Activated naive CD4-positive, alpha-beta T cell treated with anti-CD3 and anti-CD28 coated beads for 36 hours (primary cell): ENCODE results near the gene CD63. TPM values are rescaled to one million over a fixed set of nuclear protein-coding genes. Genes with fewer than 3 reads are reported as not detected.

Experiments used
- CTCF ChIA-PET: fragments of 350-600 bp; sonication (Branson Sonifier 250); formaldehyde crosslinking; loops from one replicate; lab custom pipeline; 2021; ENCODE audit warnings: antibody characterized with exemption; lab: Charles Lee
- DNase-seq: peaks from one replicate; pipeline ENCODE4 v3.0.0-alpha.2; 2020
- H3K27ac Mint-ChIP-seq: one replicate; pipeline ENCODE4 v1.8.0; 2021; ENCODE audit warnings: mild to moderate bottlenecking, mixed read lengths
- H3K27me3 Mint-ChIP-seq: one replicate; pipeline ENCODE4 v1.8.0; 2021; ENCODE audit warnings: low read depth, mixed read lengths
- H3K36me3 Mint-ChIP-seq: one replicate; pipeline ENCODE4 v1.8.0; 2021; ENCODE audit warnings: low read depth, mixed read lengths
- H3K4me1 Mint-ChIP-seq: one replicate; pipeline ENCODE4 v1.8.0; 2021; ENCODE audit warnings: low read depth, mixed read lengths
- H3K4me3 Mint-ChIP-seq: one replicate; pipeline ENCODE4 v1.8.0; 2021; ENCODE audit warnings: mild to moderate bottlenecking, moderate library complexity, mixed read lengths
- H3K9me3 Mint-ChIP-seq: one replicate; pipeline ENCODE4 v1.8.0; 2021; ENCODE audit warnings: mixed read lengths
- intact Hi-C: fragments of 100-400 bp; cut with micrococcal nuclease; formaldehyde crosslinking; loops from one replicate; pipeline ENCODE4 v1.15.1; 2023
- total RNA-seq, 2 experiments: library from RNA; stranded (reverse); gene quantifications; one replicate each; pipeline ENCODE4 v1.2.3, GENCODE V29; 2021

The CD63 gene
- total RNA-seq, 2 experiments from 2014 or later, result 62.3 to 73.6 TPM

DNA sequence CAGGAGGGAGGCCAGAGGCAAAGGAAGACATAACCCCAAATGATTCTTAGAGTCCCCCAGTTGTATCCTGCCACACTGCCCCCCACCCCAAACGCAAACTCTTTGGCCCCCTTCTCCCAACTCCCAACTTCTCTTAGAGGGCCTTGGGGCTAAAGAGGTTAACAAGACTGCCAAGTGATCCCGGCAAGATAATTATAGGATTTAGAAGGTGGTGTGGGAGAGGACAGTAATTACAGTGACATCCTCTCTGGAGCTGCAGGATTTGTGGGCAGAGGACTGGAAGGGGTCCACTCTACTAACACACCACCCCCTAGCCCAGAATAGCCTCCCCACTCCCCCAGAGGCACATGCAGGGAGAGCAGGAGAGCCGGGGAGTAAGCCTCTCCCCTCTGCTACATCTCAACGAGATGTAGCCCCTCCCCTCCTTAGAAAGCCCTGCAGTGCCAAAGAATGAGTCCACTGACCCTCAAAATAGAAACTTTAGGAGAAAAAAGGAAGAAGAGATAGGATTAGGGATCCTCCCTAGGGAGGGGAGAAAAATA, 8.8 kb upstream of the CD63 start:
- DNase-seq, result no peak
- CTCF ChIA-PET, result interaction anchor here (0.6 to 4.6 kb wide), 57 partner anchors 8 to 549 kb away, joined by 3 to 36 read pairs (median 5); partner anchors contain the start of genes BLOC1S1, CD63, DNAJC14 and ITGA7
- intact Hi-C loops, result loop anchor here (1.0 to 10.0 kb wide), 16 partner anchors 8 to 548 kb away; partner anchors contain the start of genes BLOC1S1, CD63, NABP2 and PA2G4

DNA sequence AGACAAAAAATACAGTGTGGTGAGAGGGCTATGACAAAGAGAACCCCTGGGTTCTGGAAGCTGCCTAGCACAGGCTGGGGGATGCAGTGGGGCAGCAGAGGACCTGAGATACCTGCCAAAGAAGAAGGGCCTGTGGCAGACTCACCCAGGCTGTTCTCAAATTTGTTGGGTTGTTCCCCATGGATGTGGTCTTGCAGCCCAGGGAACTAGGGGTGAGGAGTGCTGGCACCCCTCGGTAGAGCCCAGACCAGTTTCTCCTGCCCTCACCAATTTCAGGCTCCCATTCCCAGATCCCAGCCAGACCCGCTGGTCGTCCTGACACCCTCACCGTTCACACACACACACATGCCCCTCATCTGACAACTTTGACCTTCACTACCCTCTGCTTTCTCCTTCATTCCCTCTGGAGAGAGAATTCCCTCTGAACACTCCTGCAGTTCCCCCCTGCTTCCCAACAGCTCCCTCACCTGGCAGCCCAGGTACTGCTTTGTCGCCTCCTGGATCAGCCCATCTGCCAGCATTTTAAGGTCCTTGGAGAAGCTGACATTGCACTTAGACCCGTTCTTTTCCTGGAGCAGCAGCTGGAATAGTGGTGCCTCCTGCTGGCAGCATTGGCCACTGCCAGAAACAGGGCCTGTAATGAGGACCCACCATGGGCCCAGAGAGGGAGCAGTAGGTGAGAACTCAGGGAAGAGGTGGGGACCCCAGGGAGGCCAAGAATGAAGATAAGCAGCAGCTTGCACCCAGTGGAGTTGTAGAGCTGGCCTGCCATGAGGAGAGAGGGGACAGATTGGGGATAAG, 8.2 kb upstream of the CD63 start:
- peak overlapping the region; percentile 25 for H3K4me3 Mint-ChIP-seq

More for the DNA sequence above, 8.8 kb upstream of the CD63 start:
- H3K9me3 Mint-ChIP-seq, result no peaks in the 10 kb centered on the region
- H3K27me3 Mint-ChIP-seq, result no peaks in the 10 kb centered on the region
- H3K27ac Mint-ChIP-seq, result peak overlapping the region; percentile 82
- no peaks in the 10 kb centered on the region for H3K36me3 Mint-ChIP-seq
- peak overlapping the region; percentile 75 for H3K4me3 Mint-ChIP-seq
- peaks cover 21% of the 10 kb centered on the region for H3K4me1 Mint-ChIP-seq

DNA sequence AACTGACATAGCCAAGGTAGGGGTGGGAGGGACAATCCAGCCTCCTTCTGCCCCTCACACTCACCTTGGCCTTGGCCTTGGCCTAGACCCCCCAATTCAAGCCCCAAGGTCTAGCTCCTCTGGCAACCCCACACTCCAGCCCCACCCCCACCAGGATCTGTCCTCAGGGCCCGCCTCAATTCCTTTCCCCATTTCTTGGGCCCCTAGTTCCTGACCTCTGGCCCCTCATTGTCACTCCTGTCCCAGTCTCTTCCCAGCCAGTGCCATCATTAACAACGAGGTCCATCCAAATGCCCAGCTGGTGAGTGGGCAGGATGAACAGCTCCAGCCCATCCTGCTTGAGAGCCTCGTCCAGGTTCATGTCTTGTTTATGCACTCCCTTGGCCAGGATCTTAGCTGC, 7.3 kb upstream of the CD63 start:
- intact Hi-C loops, result loop anchor here (10.0 kb wide), 1 partner anchor 449 kb away; the partner anchor contains the start of gene SMARCC2
- CTCF ChIA-PET, result interaction anchor here (0.9 to 3.4 kb wide), 3 partner anchors 11 to 239 kb away, joined by 3 to 11 read pairs (median 10); partner anchors contain the start of gene ITGA7
- H3K9me3 Mint-ChIP-seq, result no peaks in the 10 kb centered on the region
- no peak overlapping the region for H3K4me3 Mint-ChIP-seq
- no peak overlapping the region for H3K27ac Mint-ChIP-seq
- H3K27me3 Mint-ChIP-seq, result no peaks in the 10 kb centered on the region
- H3K4me1 Mint-ChIP-seq, result peaks cover 18% of the 10 kb centered on the region
- H3K36me3 Mint-ChIP-seq, result no peaks in the 10 kb centered on the region
- DNase-seq, result no peak

More for the DNA sequence above, 8.2 kb upstream of the CD63 start:
- peak; percentile 84 for DNase-seq
- Mint-ChIP-seq H3K27ac (peak overlapping the region; percentile 60), H3K4me1 (peaks cover 18% of the 10 kb centered on the region), H3K27me3 (no peaks in the 10 kb centered on the region), H3K9me3 (no peaks in the 10 kb centered on the region), H3K36me3 (no peaks in the 10 kb centered on the region)
- CTCF ChIA-PET, result interaction anchor here (0.6 to 4.6 kb wide), 29 partner anchors 7 to 548 kb away, joined by 3 to 36 read pairs (median 7); partner anchors contain the start of genes BLOC1S1, CD63, DNAJC14 and ITGA7
- intact Hi-C loops, result loop anchor here (1.0 to 10.0 kb wide), 5 partner anchors 13 to 548 kb away; partner anchors contain the start of gene SMARCC2

DNA sequence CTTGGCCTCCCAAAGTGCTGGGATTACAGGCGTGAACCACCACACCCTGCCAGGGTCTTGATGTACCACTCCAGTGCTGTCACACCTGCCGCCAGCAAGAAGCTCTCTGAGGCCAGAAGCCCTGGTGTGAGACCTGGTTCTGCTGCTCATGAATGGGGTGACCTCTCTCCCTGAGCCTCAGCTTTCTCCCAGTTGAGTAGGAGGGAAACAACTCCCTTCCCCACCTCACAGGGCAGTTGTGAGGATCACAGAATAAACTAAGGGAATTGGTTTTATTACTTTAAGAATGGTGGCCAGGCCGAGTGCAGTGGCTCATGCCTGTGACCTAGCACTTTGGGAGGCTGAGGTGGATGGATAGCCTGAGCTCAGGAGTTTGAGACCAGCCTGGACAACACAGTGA, 5.8 kb upstream of the CD63 start:
- intact Hi-C loops, result loop anchor here (10.0 kb wide), 1 partner anchor 450 kb away; the partner anchor contains the start of gene SMARCC2
- H3K4me1 Mint-ChIP-seq, result peaks cover 27% of the 10 kb centered on the region
- no peaks in the 10 kb centered on the region for H3K36me3 Mint-ChIP-seq
- no peaks in the 10 kb centered on the region for H3K27me3 Mint-ChIP-seq
- no peak for DNase-seq
- no peak overlapping the region for H3K27ac Mint-ChIP-seq
- CTCF ChIA-PET, result interaction anchor here (0.5 to 3.4 kb wide), 6 partner anchors 10 to 335 kb away, joined by 3 to 11 read pairs (median 4); no protein-coding TSS in a partner anchor
- no peaks in the 10 kb centered on the region for H3K9me3 Mint-ChIP-seq
- H3K4me3 Mint-ChIP-seq, result no peak overlapping the region

DNA sequence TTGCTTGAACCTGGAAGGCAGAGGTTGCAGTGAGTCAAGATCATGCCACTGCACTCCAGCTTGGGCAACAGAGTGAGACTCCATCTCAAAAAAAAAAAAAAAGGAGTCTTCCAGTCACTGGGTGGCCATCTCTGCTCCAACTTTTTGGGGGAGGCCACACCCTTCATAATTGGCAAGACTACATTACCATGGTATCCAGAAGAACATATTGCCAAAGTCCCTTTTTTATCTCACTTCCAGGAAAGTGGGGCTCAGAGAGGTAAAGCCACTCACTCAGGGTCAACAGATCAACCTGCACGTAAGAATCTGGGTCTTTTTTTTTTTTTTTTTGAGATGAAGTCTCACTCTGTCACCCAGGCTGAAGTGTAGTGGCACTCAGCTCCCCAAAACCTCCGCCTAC, 5.0 kb upstream of the CD63 start:
- Mint-ChIP-seq H3K4me3 (no peak overlapping the region), H3K27me3 (no peaks in the 10 kb centered on the region), H3K4me1 (peaks cover 29% of the 10 kb centered on the region), H3K27ac (no peak overlapping the region), H3K9me3 (no peaks in the 10 kb centered on the region), H3K36me3 (no peaks in the 10 kb centered on the region)
- CTCF ChIA-PET, result interaction anchor here (0.6 to 3.4 kb wide), 3 partner anchors 9 to 336 kb away, joined by 3 to 11 read pairs (median 3); no protein-coding TSS in a partner anchor
- DNase-seq, result no peak
- intact Hi-C loops, result loop anchor here (10.0 kb wide), 1 partner anchor 451 kb away; the partner anchor contains the start of gene SMARCC2

DNA sequence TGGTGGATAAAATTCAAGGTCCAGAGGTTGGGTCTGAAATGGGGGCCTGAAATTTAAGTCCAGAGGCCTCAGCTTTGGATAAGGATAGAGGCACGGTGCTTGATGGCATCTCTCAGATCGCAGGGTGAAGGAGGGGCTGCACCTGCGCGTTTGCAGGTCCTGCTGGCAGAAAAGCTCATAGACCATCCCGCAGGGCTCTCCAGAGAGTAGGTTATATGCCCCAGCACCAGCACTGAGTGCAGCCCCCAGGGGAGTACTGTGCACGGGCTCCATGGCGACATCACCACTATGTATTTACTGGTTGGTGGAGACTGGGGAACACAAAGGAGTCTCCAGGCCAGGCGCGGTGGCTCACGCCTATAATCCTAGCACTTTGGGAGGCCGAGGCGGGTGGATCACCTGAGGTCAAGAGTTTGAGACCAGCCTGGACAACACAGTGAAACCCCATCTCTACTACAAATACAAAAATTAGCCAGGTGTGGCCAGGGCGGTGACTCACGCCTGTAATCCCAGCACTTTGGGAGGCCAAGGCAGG, 4.3 kb upstream of the CD63 start:
- intact Hi-C loops, result loop anchor here (10.0 kb wide), 1 partner anchor 452 kb away; the partner anchor contains the start of gene SMARCC2
- CTCF ChIA-PET, result interaction anchor here (0.7 to 3.4 kb wide), 2 partner anchors 8 to 9 kb away, joined by 3 to 11 read pairs; no protein-coding TSS in a partner anchor
- no peaks in the 10 kb centered on the region for H3K36me3 Mint-ChIP-seq
- H3K9me3 Mint-ChIP-seq, result no peaks in the 10 kb centered on the region
- H3K4me3 Mint-ChIP-seq, result no peak overlapping the region
- H3K27me3 Mint-ChIP-seq, result no peaks in the 10 kb centered on the region
- H3K4me1 Mint-ChIP-seq, result peaks cover 26% of the 10 kb centered on the region
- H3K27ac Mint-ChIP-seq, result no peak overlapping the region
- no peak for DNase-seq

DNA sequence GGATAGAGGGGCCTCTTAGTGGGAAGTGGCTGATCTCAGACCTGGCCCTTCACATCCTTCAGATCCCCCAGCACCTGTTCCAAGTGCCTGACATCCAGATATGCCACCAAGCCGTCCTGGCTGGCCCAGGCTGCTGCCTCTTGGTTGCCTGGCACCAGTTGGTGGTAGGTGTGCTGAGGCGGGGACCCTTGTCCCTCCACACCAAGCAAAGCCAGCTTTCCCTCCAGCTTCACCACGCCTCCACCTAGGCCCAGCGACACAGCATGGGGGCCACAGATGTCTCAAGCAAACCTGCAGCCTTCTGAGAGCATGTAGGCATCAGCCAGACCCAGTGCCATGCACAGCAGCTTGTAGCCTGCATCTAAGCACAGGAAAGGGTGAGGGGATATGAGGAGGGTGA, 3.5 kb upstream of the CD63 start:
- intact Hi-C loops, result loop anchor here (10.0 kb wide), 1 partner anchor 453 kb away; the partner anchor contains the start of gene SMARCC2
- H3K4me3 Mint-ChIP-seq, result no peak overlapping the region
- no peaks in the 10 kb centered on the region for H3K27me3 Mint-ChIP-seq
- H3K9me3 Mint-ChIP-seq, result no peaks in the 10 kb centered on the region
- CTCF ChIA-PET, result interaction anchor here (0.8 kb wide), 1 partner anchor 9 kb away, joined by 3 read pairs; no protein-coding TSS in a partner anchor
- H3K27ac Mint-ChIP-seq, result no peak overlapping the region
- DNase-seq, result no peak
- H3K36me3 Mint-ChIP-seq, result no peaks in the 10 kb centered on the region
- H3K4me1 Mint-ChIP-seq, result peaks cover 23% of the 10 kb centered on the region

DNA sequence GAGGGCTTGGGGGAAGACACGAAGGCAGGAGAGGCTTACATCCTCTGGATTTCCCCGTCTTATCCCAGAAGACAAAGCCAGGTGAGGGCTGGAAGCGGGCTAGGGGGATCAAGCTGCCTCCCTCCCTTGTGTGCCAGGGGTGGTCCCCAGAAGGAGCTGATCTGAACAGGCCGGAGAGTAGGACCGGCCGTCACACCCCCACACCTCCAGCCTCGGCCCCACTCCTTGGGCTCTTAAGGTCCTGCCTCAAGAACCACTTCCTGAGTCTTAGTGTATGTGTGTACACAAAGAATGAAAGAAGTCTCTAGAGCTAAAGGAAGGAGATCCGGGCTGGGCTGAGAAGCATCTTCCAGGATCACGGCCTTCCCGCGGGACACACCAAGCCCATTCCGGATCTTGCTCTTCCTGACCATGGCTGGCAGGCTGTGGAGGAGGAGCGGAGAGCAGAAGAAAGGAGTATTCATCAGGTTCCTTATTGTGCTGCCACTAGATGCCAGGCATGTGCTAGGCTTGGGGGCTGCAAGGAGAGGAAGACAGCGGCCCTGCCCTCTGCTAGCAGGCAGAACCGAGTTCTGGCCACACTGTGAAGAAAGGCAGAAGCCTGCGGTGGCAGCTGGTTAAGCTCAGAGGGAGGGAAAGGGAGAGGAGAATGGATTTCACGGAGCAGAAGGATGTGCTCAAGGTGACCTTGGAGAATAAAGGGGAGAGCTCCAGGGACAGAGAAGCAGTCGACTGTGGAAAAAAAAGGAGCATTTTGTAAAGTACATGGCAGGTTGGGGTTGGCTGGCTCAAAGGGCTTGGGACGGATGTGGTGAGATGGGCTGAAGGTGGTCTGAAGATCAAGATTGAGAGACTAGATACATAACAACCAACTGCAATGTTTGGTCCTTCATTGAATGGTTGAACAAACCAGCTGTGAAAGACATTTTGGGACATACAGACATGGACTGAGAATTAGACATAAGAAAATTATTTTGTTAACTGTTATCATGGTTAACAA, 1.3 kb upstream of the CD63 start:
- CTCF ChIA-PET, result interaction anchor here (0.5 to 3.1 kb wide), 10 partner anchors 8 to 265 kb away, joined by 3 to 32 read pairs (median 4); partner anchors contain the start of genes BLOC1S1 and RDH5
- Mint-ChIP-seq H3K9me3 (no peaks in the 10 kb centered on the region), H3K4me1 (peaks cover 29% of the 10 kb centered on the region), H3K4me3 (peak overlapping the region; percentile 90), H3K36me3 (no peaks in the 10 kb centered on the region), H3K27me3 (no peaks in the 10 kb centered on the region), H3K27ac (peak overlapping the region; percentile 87)
- intact Hi-C loops, result loop anchor here (1.0 to 10.0 kb wide), 5 partner anchors 8 to 455 kb away; partner anchors contain the start of genes BLOC1S1, PA2G4, PYM1 and SMARCC2
- peak; percentile 41 for DNase-seq

DNA sequence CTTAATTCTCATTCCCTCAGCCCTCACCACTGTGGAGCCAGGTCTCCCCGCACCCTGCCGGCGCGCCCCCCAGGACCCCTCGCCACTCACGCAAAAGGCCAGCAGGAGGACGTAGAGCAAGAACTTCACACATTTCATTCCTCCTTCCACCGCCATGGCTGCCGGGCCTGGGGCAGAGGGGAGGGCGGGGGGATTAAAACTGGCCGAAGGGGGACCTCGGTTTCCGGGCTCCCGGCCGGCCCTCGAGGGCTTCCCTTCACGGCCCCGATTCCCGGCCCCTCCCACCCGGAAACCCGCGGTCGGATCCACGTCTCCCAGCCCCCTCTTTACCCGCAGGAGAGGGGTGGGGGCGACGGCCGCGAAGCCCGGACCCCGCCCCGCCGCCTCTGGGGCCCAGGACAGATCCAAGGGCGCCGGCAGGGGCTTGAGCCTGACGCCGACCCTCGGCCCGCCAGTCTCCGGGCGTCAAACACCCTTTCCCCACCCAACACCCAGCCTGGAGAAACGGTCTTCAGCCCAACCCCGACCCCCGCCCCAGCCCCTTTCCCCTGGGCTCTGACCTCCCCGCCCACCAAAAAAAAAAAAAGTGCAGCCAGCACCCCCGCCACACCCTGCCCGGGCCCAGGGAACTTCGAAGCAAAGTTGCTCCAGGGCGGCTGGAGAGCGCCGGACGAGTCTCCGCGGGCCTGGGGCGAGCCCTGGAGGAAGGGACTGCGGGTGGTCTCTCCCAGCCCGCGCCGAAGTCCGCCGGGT, 447 bp downstream of the CD63 start:
- Mint-ChIP-seq H3K4me1 (peaks cover 29% of the 10 kb centered on the region), H3K36me3 (peaks cover 2% of the 10 kb centered on the region), H3K9me3 (no peaks in the 10 kb centered on the region), H3K4me3 (peak overlapping the region; percentile 61), H3K27me3 (no peaks in the 10 kb centered on the region), H3K27ac (no peak overlapping the region)
- intact Hi-C loops, result loop anchor here (2.0 kb wide), 1 partner anchor 198 kb away; the partner anchor contains the start of gene PYM1
- DNase-seq, result no peak
- CTCF ChIA-PET, result interaction anchor here (2.7 to 3.1 kb wide), 2 partner anchors 10 to 11 kb away, joined by 10 to 32 read pairs; no protein-coding TSS in a partner anchor

DNA sequence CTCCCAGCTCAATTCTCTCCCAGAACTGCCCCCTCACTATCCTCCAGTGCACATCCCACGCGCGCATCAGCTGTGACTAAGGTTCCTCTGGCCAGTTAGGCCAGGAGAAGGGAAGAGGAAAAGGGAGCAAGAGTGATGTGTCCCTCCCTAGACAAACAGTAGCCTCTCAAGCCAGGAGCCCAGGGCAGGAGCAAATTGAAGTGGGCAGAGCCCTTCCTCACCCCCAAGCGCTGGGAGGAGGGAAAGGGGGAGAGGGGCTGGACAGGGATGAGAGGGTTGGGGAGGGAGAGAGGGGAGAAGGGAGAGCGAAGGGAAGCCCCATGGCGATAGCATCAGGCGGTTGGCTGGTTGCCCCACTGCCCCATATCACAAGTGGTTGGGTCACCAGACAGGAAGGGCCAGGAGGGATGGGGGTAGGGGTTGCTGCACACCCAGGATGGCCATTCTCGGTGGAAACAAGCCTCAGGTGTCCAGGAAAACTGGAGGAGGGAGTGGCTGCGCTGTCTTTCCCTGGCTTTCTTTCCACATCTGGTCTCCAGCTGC, 1.1 kb downstream of the CD63 start:
- Mint-ChIP-seq H3K9me3 (no peaks in the 10 kb centered on the region), H3K27ac (peak overlapping the region; percentile 38), H3K4me3 (peak overlapping the region; percentile 61), H3K4me1 (peaks cover 29% of the 10 kb centered on the region), H3K27me3 (no peaks in the 10 kb centered on the region), H3K36me3 (peaks cover 2% of the 10 kb centered on the region)
- DNase-seq, result no peak
- intact Hi-C loops, result loop anchor here (2.0 kb wide), 1 partner anchor 199 kb away; the partner anchor contains the start of gene PYM1
- CTCF ChIA-PET, result no interaction called here
